ENCODE data around the gene CYTH1.
A peak's percentile ranks its signal among the peaks of the same experiment; 100 is the strongest.

Gene CYTH1

DNA sequence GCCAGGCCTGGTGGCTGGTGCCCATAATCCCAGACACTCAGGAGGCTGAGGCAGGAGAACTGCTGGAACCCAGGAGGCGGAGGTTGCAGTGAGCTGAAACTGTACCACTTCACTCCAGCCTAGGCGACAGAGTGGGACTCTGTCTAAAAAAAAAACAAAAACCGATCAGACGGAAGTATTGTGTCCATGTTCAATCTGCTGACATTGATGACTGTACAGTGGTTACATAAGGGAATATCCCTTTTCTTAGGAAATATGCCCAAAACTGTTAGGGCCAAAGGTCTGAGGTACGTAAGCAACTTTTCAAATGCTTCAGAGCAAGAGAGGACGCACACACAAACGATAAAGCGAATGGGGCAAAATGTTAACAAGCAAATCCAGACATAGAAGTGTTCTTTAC, 135.0 kb downstream of the CYTH1 start:
- Histone ChIP-seq H3K27ac (ENCODE audit: low read length) (no peak overlapping the region), H3K36me3 (ENCODE audit: control insufficient read depth in 1 of 2, insufficient read depth in 2 of 2, low read length in 2 of 2) (no peaks in the 10 kb centered on the region), H3K4me1 (ENCODE audit: control insufficient read depth in 1 of 2, insufficient read depth in 2 of 2, low read length in 2 of 2) (no peaks in the 10 kb centered on the region), H3K27me3 (ENCODE audit: low read depth, low read length) (no peaks in the 10 kb centered on the region), H3K9me3 (ENCODE audit: control insufficient read depth in 1 of 2, low read length in 2 of 2) (no peaks in the 10 kb centered on the region), H3K4me3 (ENCODE audit: low read depth in 1 of 2, low read length in 2 of 2) (no peak overlapping the region)

DNA sequence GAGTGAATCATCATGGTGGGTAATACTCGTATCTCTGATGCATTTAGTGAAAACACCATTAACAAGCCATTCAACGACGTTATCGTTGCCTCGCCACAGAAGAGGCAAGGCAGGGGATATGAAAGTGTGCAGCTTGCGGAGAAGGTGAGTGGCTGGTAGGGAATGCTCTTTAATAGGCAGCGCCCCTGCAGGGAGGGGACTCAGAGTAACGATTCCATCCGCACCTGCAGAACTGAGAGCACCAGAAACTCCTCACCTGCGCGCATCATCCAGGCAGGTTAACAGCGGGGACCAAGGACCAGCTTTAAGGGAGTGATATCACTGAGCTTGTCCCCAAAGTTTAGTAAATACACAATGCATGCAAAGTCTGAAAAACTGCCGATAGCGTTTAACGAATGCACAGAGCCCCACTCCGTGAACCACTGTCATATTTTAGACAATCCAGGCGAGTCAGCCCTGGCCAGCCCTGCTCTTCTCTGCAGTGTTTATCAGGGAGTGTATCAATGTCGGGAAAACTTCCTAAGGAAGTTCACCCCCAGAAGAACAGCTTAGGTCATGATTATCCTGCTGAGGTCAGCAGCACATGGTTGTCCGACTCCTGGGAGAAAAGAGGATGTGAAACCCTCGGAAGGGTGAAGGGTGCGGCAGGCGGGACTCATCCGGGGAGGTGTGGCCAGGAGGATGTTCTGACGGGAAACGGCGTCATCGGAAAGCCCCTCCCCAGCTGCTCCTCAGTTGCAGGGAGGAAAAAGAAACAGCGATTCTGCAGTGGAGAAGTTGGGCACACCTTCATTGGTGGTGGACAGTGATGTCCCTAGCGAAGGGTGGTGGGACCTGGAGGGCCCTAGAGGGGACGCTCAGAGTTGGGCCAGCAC, 136.4 kb downstream of the CYTH1 start:
- peak overlapping the region in 1 of 2 donors; percentile 7 for H3K4me3 ChIP-seq (ENCODE audit: low read depth in 1 of 2, low read length in 2 of 2)

DNA sequence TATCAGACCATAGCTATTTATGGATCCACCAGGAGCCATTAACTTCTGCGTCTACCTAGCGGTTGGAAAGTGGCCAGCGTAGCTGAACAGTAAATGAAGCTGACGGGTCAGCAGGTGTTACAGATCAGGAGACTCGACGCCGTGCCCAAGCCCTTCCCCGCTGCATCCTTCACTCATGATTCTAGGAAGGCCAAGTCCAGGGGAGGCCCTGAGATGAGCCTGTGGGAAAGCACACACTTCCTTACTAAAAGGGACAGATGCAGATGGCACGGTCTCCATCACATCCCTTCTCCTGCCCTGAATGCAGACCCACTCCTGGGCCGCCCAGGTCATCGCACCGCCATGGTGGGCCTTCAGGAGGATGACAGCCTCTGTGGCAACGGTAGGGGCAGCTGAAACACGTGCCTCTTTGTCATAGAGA, 137.1 kb downstream of the CYTH1 start:
- Histone ChIP-seq H3K27me3 (ENCODE audit: low read depth, low read length) (no peaks in the 10 kb centered on the region), H3K27ac (ENCODE audit: low read length) (no peak overlapping the region), H3K9me3 (ENCODE audit: control insufficient read depth in 1 of 2, low read length in 2 of 2) (no peaks in the 10 kb centered on the region), H3K4me3 (ENCODE audit: low read depth in 1 of 2, low read length in 2 of 2) (no peak overlapping the region), H3K4me1 (ENCODE audit: control insufficient read depth in 1 of 2, insufficient read depth in 2 of 2, low read length in 2 of 2) (no peaks in the 10 kb centered on the region), H3K36me3 (ENCODE audit: control insufficient read depth in 1 of 2, insufficient read depth in 2 of 2, low read length in 2 of 2) (no peaks in the 10 kb centered on the region)

More for the DNA sequence above, 136.4 kb downstream of the CYTH1 start:
- no peaks in the 10 kb centered on the region for H3K9me3 ChIP-seq (ENCODE audit: control insufficient read depth in 1 of 2, low read length in 2 of 2)
- no peak overlapping the region for H3K27ac ChIP-seq (ENCODE audit: low read length)
- no peaks in the 10 kb centered on the region for H3K27me3 ChIP-seq (ENCODE audit: low read depth, low read length)
- H3K36me3 ChIP-seq (ENCODE audit: control insufficient read depth in 1 of 2, insufficient read depth in 2 of 2, low read length in 2 of 2): no peaks in the 10 kb centered on the region
- H3K4me1 ChIP-seq (ENCODE audit: control insufficient read depth in 1 of 2, insufficient read depth in 2 of 2, low read length in 2 of 2): no peaks in the 10 kb centered on the region

DNA sequence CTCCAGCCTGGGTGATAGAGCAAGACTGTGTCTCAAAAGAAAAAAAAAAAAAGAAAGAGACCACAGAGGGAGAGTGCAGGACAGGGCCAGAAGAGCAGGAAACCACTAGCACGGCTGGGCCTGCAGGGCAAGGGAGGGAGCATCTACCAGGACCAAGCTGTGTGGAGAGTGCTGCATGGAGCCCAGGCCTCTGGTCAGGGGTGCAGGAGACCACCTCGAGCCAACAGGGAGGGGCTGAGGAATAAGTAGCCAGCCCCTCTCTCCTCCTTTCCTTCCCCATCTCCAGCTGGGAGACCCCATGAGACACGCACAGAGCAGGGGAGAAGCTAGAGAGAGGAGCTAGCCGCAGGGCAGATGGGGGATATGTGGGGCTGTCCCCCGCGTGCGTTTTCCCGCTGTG, 137.8 kb downstream of the CYTH1 start:
- no peak overlapping the region for H3K4me3 ChIP-seq (ENCODE audit: low read depth in 1 of 2, low read length in 2 of 2)
- H3K27me3 ChIP-seq (ENCODE audit: low read depth, low read length): no peaks in the 10 kb centered on the region
- no peaks in the 10 kb centered on the region for H3K4me1 ChIP-seq (ENCODE audit: control insufficient read depth in 1 of 2, insufficient read depth in 2 of 2, low read length in 2 of 2)
- no peaks in the 10 kb centered on the region for H3K36me3 ChIP-seq (ENCODE audit: control insufficient read depth in 1 of 2, insufficient read depth in 2 of 2, low read length in 2 of 2)
- no peak overlapping the region for H3K27ac ChIP-seq (ENCODE audit: low read length)
- no peaks in the 10 kb centered on the region for H3K9me3 ChIP-seq (ENCODE audit: control insufficient read depth in 1 of 2, low read length in 2 of 2)

DNA sequence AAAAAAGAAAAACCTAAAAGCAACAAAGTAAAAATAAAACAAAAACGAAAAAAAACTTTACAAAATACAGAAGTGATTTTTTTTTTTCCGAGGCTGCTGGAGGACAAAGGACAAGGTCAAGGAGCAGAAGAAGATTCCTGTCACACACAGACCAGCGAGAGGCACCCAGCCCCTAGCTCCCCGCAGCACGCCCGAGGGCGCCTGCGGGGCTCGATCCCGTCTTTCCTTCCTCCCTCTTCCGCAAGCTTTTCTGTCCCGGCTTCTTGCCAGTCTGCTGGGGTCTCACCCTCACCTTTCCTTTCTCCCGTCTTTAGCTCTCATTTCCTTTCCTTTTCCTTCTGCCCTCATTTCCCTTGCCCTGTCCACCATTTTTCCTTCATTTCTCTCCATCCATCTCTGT, 138.7 kb downstream of the CYTH1 start:
- H3K27me3 ChIP-seq (ENCODE audit: low read depth, low read length): no peaks in the 10 kb centered on the region
- no peak overlapping the region for H3K27ac ChIP-seq (ENCODE audit: low read length)
- H3K9me3 ChIP-seq (ENCODE audit: control insufficient read depth in 1 of 2, low read length in 2 of 2): no peaks in the 10 kb centered on the region
- no peaks in the 10 kb centered on the region for H3K36me3 ChIP-seq (ENCODE audit: control insufficient read depth in 1 of 2, insufficient read depth in 2 of 2, low read length in 2 of 2)
- H3K4me1 ChIP-seq (ENCODE audit: control insufficient read depth in 1 of 2, insufficient read depth in 2 of 2, low read length in 2 of 2): no peaks in the 10 kb centered on the region
- no peak overlapping the region for H3K4me3 ChIP-seq (ENCODE audit: low read depth in 1 of 2, low read length in 2 of 2)

DNA sequence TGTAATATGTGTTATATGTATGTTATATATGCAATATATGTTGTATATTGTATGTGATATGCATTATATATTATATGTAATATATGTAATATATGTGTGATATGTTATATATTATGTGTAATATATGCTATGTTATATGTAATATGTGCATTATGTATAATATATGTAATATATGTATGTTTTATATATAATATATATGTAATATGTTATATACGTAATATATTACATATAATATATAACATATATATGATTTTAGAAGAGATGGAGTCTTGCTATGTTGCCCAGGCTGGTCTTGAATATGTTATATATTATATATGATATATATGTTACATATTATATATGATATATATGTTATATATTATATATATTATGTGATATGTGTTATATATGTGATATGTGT, 139.4 kb downstream of the CYTH1 start:
- Histone ChIP-seq H3K27me3 (ENCODE audit: low read depth, low read length) (no peaks in the 10 kb centered on the region), H3K4me3 (ENCODE audit: low read depth in 1 of 2, low read length in 2 of 2) (no peak overlapping the region), H3K36me3 (ENCODE audit: control insufficient read depth in 1 of 2, insufficient read depth in 2 of 2, low read length in 2 of 2) (no peaks in the 10 kb centered on the region), H3K9me3 (ENCODE audit: control insufficient read depth in 1 of 2, low read length in 2 of 2) (no peaks in the 10 kb centered on the region), H3K27ac (ENCODE audit: low read length) (no peak overlapping the region), H3K4me1 (ENCODE audit: control insufficient read depth in 1 of 2, insufficient read depth in 2 of 2, low read length in 2 of 2) (no peaks in the 10 kb centered on the region)

DNA sequence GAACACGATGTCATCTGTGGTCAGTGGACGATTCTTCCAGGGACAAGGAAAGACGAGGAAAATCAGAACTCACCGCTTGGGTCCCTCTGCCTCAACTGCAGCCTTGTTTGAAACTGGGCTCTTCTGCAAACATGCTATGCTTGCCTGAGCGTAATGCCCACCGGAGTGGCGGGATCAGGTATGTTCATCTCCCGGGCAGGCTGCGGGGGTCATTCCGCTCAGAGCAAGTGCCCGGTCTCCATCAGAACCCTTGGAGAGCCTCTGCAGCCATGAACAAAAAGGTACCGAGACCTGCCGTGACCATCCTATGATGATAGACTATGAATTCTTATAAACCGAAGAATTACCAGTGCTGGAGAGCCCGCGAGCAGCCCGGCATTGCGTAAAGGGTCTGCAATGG, 140.4 kb downstream of the CYTH1 start:
- no peak overlapping the region for H3K27ac ChIP-seq (ENCODE audit: low read length)
- no peaks in the 10 kb centered on the region for H3K4me1 ChIP-seq (ENCODE audit: control insufficient read depth in 1 of 2, insufficient read depth in 2 of 2, low read length in 2 of 2)
- no peaks in the 10 kb centered on the region for H3K27me3 ChIP-seq (ENCODE audit: low read depth, low read length)
- no peaks in the 10 kb centered on the region for H3K36me3 ChIP-seq (ENCODE audit: control insufficient read depth in 1 of 2, insufficient read depth in 2 of 2, low read length in 2 of 2)
- no peak overlapping the region for H3K4me3 ChIP-seq (ENCODE audit: low read depth in 1 of 2, low read length in 2 of 2)
- no peaks in the 10 kb centered on the region for H3K9me3 ChIP-seq (ENCODE audit: control insufficient read depth in 1 of 2, low read length in 2 of 2)

DNA sequence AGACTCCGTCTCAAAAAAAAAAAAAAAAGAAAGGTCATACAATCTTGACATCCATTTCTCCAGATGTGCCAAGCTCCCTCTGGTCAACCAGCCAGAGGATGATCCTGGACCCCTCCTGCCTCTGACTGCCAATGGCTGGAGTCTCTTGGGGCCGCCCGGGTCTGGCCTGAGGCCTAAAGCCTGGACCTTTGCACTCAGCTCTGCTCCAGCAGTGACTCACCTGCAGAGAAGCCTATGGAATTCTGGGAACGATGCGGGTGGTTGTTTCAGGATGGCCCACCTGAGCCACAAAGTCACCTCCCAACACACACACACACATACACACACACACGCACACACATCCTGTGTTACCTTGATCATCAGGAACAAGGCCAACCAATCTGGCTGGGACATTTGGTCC, 140.8 kb downstream of the CYTH1 start:
- H3K4me3 ChIP-seq (ENCODE audit: low read depth in 1 of 2, low read length in 2 of 2): no peak overlapping the region
- H3K27ac ChIP-seq (ENCODE audit: low read length): no peak overlapping the region
- H3K9me3 ChIP-seq (ENCODE audit: control insufficient read depth in 1 of 2, low read length in 2 of 2): no peaks in the 10 kb centered on the region
- no peaks in the 10 kb centered on the region for H3K36me3 ChIP-seq (ENCODE audit: control insufficient read depth in 1 of 2, insufficient read depth in 2 of 2, low read length in 2 of 2)
- H3K27me3 ChIP-seq (ENCODE audit: low read depth, low read length): no peaks in the 10 kb centered on the region
- H3K4me1 ChIP-seq (ENCODE audit: control insufficient read depth in 1 of 2, insufficient read depth in 2 of 2, low read length in 2 of 2): no peaks in the 10 kb centered on the region

DNA sequence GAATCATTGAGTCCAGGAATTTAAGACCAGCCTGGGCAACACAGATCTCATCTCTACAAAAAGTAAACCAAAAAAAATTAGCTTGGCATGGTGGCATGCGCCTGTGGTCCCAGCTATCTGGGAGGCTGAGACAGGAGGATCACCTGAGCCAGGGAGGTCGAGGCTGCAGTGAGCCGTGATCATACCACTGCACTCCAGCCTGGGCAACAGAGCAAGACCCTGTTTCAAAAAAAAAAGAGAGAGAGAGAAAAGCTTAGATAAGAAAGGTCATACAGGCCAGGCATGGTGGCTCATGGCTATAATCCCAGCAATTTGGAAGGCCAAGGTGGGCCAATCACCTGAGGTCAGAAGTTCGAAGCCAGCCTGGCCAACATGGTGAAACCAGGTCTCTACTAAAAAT, 141.4 kb downstream of the CYTH1 start:
- no peak overlapping the region for H3K27ac ChIP-seq (ENCODE audit: low read length)
- H3K36me3 ChIP-seq (ENCODE audit: control insufficient read depth in 1 of 2, insufficient read depth in 2 of 2, low read length in 2 of 2): no peaks in the 10 kb centered on the region
- no peaks in the 10 kb centered on the region for H3K27me3 ChIP-seq (ENCODE audit: low read depth, low read length)
- no peak overlapping the region for H3K4me3 ChIP-seq (ENCODE audit: low read depth in 1 of 2, low read length in 2 of 2)
- H3K4me1 ChIP-seq (ENCODE audit: control insufficient read depth in 1 of 2, insufficient read depth in 2 of 2, low read length in 2 of 2): no peaks in the 10 kb centered on the region
- H3K9me3 ChIP-seq (ENCODE audit: control insufficient read depth in 1 of 2, low read length in 2 of 2): no peaks in the 10 kb centered on the region

DNA sequence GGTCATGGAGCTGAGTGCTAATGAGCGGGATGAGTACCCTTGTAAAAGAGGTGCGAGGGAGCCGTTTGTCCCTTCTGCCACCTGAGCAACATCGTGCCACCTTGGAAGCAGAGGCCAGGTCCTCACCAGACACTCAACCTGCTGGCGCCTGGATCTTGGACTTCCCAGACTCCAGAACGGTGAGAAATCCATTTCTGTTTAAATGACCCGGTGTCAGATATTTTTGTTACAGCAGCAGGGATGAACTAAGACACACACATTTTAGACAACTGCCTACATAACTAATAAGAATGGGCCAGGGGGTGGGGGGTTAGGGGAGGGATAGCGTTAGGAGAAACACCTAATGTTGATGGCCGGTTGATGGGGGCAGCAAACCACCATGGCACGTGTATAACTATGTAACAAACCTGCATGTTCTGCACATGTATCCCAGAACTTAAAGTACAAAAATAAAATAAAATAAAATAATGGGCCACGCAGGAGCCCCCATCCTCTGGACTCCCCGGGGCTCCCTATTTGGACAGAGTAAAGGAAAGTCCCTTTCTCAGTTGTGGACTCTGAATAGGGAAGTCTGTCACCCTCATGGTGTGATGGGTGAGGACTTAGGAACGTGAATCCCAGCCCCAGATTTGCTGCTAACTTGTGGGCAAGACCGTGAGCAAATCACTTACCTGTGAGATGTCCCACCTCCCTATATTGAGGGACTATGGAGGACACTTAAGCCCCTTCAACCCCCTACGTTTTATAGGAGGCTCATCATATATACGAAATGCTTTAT, 144.2 kb downstream of the CYTH1 start:
- Histone ChIP-seq H3K27me3 (ENCODE audit: low read depth, low read length) (no peaks in the 10 kb centered on the region), H3K27ac (ENCODE audit: low read length) (no peak overlapping the region), H3K4me3 (ENCODE audit: low read depth in 1 of 2, low read length in 2 of 2) (no peak overlapping the region), H3K36me3 (ENCODE audit: control insufficient read depth in 1 of 2, insufficient read depth in 2 of 2, low read length in 2 of 2) (no peaks in the 10 kb centered on the region), H3K9me3 (ENCODE audit: control insufficient read depth in 1 of 2, low read length in 2 of 2) (no peaks in the 10 kb centered on the region), H3K4me1 (ENCODE audit: control insufficient read depth in 1 of 2, insufficient read depth in 2 of 2, low read length in 2 of 2) (no peaks in the 10 kb centered on the region)

DNA sequence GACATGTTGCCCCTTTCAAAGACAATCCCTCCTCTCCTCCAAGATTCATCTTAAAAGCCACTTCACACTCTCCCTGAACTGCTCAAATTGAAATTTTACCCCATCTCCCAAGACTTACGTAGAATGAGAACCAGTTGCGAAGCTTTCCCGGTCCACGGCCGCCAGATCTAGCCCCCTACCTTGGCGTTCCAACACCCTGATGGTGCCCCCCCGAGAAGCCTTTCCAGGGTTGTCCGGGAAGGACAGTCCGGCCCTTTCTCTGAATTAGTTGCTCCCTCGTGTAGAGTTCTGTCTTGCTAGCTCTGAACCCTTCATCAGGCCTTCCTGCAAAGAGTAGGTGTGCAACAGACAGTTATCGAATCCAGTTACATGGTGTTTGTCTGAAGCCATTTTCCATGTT, 144.9 kb downstream of the CYTH1 start:
- H3K4me3 ChIP-seq (ENCODE audit: low read depth in 1 of 2, low read length in 2 of 2): no peak overlapping the region
- no peaks in the 10 kb centered on the region for H3K27me3 ChIP-seq (ENCODE audit: low read depth, low read length)
- no peaks in the 10 kb centered on the region for H3K4me1 ChIP-seq (ENCODE audit: control insufficient read depth in 1 of 2, insufficient read depth in 2 of 2, low read length in 2 of 2)
- no peak overlapping the region for H3K27ac ChIP-seq (ENCODE audit: low read length)
- H3K36me3 ChIP-seq (ENCODE audit: control insufficient read depth in 1 of 2, insufficient read depth in 2 of 2, low read length in 2 of 2): no peaks in the 10 kb centered on the region
- H3K9me3 ChIP-seq (ENCODE audit: control insufficient read depth in 1 of 2, low read length in 2 of 2): no peaks in the 10 kb centered on the region

Measured in muscle layer of duodenum (tissue), 2 donors.